ENCODE data around the gene DEFB129. TPM values are rescaled to one million over a fixed set of nuclear protein-coding genes. Genes with fewer than 3 reads are reported as not detected.
"Not testable (repeated sequence)": the region's sequence is repeated elsewhere in the genome, so short reads cannot be mapped to it uniquely, and the experiment has no call there.

DEFB129 gene
- total and polyA plus RNA-seq, 10 donors: not detected

DNA sequence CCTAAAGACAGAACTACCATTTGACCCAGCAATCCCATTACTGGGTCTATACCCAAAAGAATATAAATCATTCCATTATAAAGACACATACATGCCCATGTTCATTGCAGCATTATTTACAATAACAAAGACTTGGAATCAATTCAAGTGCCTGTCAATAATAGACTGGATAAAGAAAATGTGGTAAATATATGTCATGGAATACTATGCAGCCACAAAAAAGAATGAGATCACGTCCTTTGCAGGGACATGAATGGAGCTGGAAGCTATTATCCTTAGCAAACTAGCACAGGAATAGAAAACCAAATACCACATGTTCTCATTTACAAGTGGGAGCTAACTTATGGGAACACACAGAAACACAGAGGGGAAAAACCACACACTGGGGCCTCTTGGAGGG is 28.8 kb upstream of the DEFB129 start:
- H3K4me1 ChIP-seq: no peaks in the 10 kb centered on the region
- TF ChIP-seq, protein P1, sequence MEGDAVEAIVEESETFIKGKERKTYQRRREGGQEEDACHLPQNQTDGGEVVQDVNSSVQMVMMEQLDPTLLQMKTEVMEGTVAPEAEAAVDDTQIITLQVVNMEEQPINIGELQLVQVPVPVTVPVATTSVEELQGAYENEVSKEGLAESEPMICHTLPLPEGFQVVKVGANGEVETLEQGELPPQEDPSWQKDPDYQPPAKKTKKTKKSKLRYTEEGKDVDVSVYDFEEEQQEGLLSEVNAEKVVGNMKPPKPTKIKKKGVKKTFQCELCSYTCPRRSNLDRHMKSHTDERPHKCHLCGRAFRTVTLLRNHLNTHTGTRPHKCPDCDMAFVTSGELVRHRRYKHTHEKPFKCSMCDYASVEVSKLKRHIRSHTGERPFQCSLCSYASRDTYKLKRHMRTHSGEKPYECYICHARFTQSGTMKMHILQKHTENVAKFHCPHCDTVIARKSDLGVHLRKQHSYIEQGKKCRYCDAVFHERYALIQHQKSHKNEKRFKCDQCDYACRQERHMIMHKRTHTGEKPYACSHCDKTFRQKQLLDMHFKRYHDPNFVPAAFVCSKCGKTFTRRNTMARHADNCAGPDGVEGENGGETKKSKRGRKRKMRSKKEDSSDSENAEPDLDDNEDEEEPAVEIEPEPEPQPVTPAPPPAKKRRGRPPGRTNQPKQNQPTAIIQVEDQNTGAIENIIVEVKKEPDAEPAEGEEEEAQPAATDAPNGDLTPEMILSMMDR (IDR thresholded peaks at IDR 0.05 in 8 of 11, conservative IDR thresholded peaks at IDR 0.05 in 3 of 11): no peak
- no peak for TF ChIP-seq POLR2AphosphoS5 (IDR thresholded peaks at IDR 0.05)
- TF ChIP-seq POLR2A (IDR thresholded peaks at IDR 0.05): no peak
- H3K36me3 ChIP-seq: no peaks in the 10 kb centered on the region
- peaks cover 0 to 15% (median 0%) of the 10 kb centered on the region in 7 donors for H3K27me3 ChIP-seq (replicated peaks in 1 of 7)
- no peak for DNase-seq
- intact Hi-C loops (cut with DNase I; ENCODE audit: low total_unique reads): no loop called here
- H3K4me3 ChIP-seq: no peak overlapping the region
- no peak overlapping the region for H3K27ac ChIP-seq
- WGBS, 5 donors: 60 to 90% (median 73%) methylated on average over 1 of the region's 1 CpG
- peaks cover 0 to 9% (median 0%) of the 10 kb centered on the region in 8 donors for H3K9me3 ChIP-seq

DNA sequence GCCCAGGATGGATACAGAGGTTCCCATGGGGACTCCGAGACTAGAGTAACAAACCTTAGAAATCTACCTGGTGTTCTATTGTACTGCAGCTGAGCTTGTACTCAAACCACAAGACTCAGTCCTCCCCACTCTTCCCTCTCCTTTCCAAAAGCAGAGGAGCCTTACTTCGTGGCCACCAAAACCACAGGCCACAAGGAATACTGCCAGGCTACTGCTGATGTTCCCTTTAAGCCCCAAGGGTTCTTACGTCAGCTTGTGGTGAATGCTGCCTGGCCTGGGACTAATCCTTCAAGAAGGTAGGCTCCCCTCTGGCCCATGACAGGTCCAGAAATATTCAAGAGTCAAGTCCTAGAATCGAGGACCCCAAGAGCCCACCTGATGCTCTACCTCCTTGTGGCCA is 27.1 kb upstream of the DEFB129 start:
- 47 to 61% (median 55%) methylated on average over 3 to 4 of the region's 4 CpGs for WGBS, 5 donors
- H3K9me3 ChIP-seq: peaks cover 0 to 9% (median 0%) of the 10 kb centered on the region in 8 donors
- H3K4me1 ChIP-seq: no peaks in the 10 kb centered on the region
- H3K27me3 ChIP-seq (replicated peaks in 1 of 7): peaks cover 0 to 6% (median 0%) of the 10 kb centered on the region in 7 donors
- TF ChIP-seq POLR2AphosphoS5 (IDR thresholded peaks at IDR 0.05): no peak
- no peak for TF ChIP-seq POLR2A (IDR thresholded peaks at IDR 0.05)
- TF ChIP-seq, protein P1 (IDR thresholded peaks at IDR 0.05 in 8 of 11, conservative IDR thresholded peaks at IDR 0.05 in 3 of 11): no peak
- no peak for DNase-seq
- no peaks in the 10 kb centered on the region for H3K36me3 ChIP-seq
- intact Hi-C loops (cut with DNase I; ENCODE audit: low total_unique reads): no loop called here
- no peak overlapping the region for H3K4me3 ChIP-seq
- no peak overlapping the region for H3K27ac ChIP-seq

DNA sequence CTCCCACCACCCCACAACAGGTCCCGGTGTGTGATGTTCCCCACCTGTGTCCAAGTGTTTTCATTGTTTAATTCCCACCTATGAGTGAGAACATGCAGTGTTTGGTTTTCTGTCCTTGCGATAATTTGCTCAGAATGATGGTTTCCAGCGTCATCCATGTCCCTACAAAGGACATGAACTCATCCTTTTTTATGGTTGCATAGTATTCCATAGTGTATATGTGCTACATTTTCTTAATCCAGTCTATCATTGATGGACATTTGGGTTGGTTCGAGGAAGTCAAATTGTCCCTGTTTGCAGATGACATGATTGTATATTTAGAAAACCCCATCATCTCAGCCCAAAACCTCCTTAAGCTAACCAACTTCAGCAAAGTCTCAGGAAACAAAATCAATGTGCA is 23.4 kb upstream of the DEFB129 start:
- H3K4me3 ChIP-seq; H3K27ac ChIP-seq; H3K36me3 ChIP-seq; H3K9me3 ChIP-seq; H3K4me1 ChIP-seq; DNase-seq; intact Hi-C loops (cut with DNase I; ENCODE audit: low total_unique reads); H3K27me3 ChIP-seq (replicated peaks in 1 of 7): not testable (repeated sequence)
- 64 to 83% (median 67%) methylated on average over 4 of the region's 4 CpGs for WGBS, 5 donors

DNA sequence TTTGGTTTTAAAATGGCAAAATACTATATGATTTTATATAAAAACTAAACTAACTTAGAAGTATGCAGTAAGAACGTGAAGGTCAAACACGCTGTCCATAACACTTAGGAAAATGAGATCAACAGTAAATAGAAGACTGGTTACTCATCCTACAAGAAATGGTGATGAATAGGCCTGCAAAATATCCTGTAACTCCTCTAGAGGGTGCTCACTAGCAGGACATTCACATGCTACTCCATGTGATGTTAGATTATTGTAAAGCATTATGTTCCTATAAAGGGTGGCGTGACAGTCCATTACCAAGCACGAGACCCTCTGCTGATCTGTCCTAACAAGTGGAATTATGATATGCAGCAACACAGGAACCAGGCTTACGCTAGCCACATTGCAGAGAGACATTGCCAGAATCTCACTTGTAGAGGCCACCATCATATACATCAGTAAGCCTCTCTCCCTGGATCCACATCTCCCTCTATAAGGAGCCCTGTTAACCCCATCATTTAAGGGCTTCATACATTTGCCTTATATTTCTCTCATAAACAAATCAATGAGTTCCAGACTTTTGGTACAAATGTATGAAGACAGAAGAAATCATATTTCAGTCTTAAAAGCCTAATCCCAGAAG is 18.0 kb upstream of the DEFB129 start:
- H3K4me3 ChIP-seq: no peak overlapping the region
- no peak overlapping the region for H3K27ac ChIP-seq
- H3K4me1 ChIP-seq: no peaks in the 10 kb centered on the region
- no peak for TF ChIP-seq POLR2A (IDR thresholded peaks at IDR 0.05)
- TF ChIP-seq, protein P1 (IDR thresholded peaks at IDR 0.05 in 8 of 11, conservative IDR thresholded peaks at IDR 0.05 in 3 of 11): peak; percentile 19 to 67 (median 56)
- DNase-seq: no peak
- no peaks in the 10 kb centered on the region for H3K9me3 ChIP-seq
- 25 to 31% (median 30%) methylated on average over 5 of the region's 5 CpGs for WGBS, 5 donors
- intact Hi-C loops (cut with DNase I; ENCODE audit: low total_unique reads): loop anchor here (5.0 kb wide), 2 partner anchors 58 to 118 kb away; partner anchors contain the start of gene SOX12
- H3K27me3 ChIP-seq (replicated peaks in 1 of 7): no peaks in the 10 kb centered on the region
- no peaks in the 10 kb centered on the region for H3K36me3 ChIP-seq

All from spleen (tissue), 11 donors.